H9 (cell line): ENCODE results near the gene BRSK2. TPM values are rescaled to one million over a fixed set of nuclear protein-coding genes. Genes with fewer than 3 reads are reported as not detected.

Experiments
- DNase-seq: peaks from one replicate; pipeline ENCODE4 v3.0.0-alpha.2; 2017
- H2AFZ ChIP-seq: one replicate; pipeline ENCODE4 v1.6.1; 2013; ENCODE audit warnings: mild to moderate bottlenecking, low read length, control low read depth, moderate library complexity
- H2AK5ac ChIP-seq: 2 replicates; pipeline ENCODE4 v1.6.1; 2013; ENCODE audit warnings: low read length, control low read depth, mixed read lengths; ENCODE audit not compliant: insufficient read length
- H2BK120ac ChIP-seq: one replicate; pipeline ENCODE4 v1.6.1; 2013; ENCODE audit warnings: low read depth, mild to moderate bottlenecking, low read length, control low read depth, inconsistent platforms; ENCODE audit not compliant: poor library complexity, severe bottlenecking
- H2BK12ac ChIP-seq: 2 replicates; pipeline ENCODE4 v1.6.1; 2013; ENCODE audit warnings: low read length, control low read depth, mixed read lengths, low read depth; ENCODE audit not compliant: insufficient read length
- H2BK15ac ChIP-seq: 2 replicates; pipeline ENCODE4 v1.6.1; 2013; ENCODE audit warnings: low read depth, low read length, control low read depth
- H2BK20ac ChIP-seq: one replicate; pipeline ENCODE4 v1.6.1; 2013; ENCODE audit warnings: low read depth, mild to moderate bottlenecking, low read length, control low read depth, inconsistent platforms; ENCODE audit not compliant: poor library complexity, severe bottlenecking
- H2BK5ac ChIP-seq: 2 replicates; pipeline ENCODE4 v1.6.1; 2013; ENCODE audit warnings: low read length, control low read depth, mixed read lengths; ENCODE audit not compliant: insufficient read length
- H3K14ac ChIP-seq: 2 replicates; pipeline ENCODE4 v1.6.1; 2013; ENCODE audit warnings: low read length, control low read depth; ENCODE audit not compliant: insufficient read depth
- H3K18ac ChIP-seq: 2 replicates; pipeline ENCODE4 v1.6.1; 2013; ENCODE audit warnings: low read depth, mild to moderate bottlenecking, mixed read lengths, low read length, control low read depth; ENCODE audit not compliant: insufficient read length
- H3K23ac ChIP-seq: 2 replicates; pipeline ENCODE4 v1.6.1; 2013; ENCODE audit warnings: low read length, control low read depth, mixed read lengths, low read depth; ENCODE audit not compliant: insufficient read length
- H3K23me2 ChIP-seq: 2 replicates; pipeline ENCODE4 v1.6.1; 2013; ENCODE audit warnings: low read depth, mild to moderate bottlenecking, mixed read lengths, low read length, control low read depth; ENCODE audit not compliant: insufficient read length, poor library complexity, severe bottlenecking
- H3K27ac ChIP-seq: 2 replicates; pipeline ENCODE4 v1.5.1; 2013; ENCODE audit warnings: low read length, control low read depth, mixed read lengths, low read depth; ENCODE audit not compliant: insufficient read length
- H3K27me3 ChIP-seq: 2 replicates; pipeline ENCODE4 v1.6.1; 2013; ENCODE audit warnings: low read length, control low read depth, inconsistent platforms; ENCODE audit not compliant: insufficient read depth
- H3K4ac ChIP-seq: 2 replicates; pipeline ENCODE4 v1.6.1; 2013; ENCODE audit warnings: low read depth, mild to moderate bottlenecking, control low read depth, inconsistent platforms, low read length, moderate library complexity
- H3K4me1 ChIP-seq: 2 replicates; pipeline ENCODE4 v1.6.1; 2013; ENCODE audit warnings: low read length, control low read depth, inconsistent platforms; ENCODE audit not compliant: insufficient read depth
- H3K4me2 ChIP-seq: 2 replicates; pipeline ENCODE4 v1.6.1; 2013; ENCODE audit warnings: low read length, control low read depth, mixed read lengths; ENCODE audit not compliant: insufficient read length, insufficient read depth
- H3K56ac ChIP-seq: 2 replicates; pipeline ENCODE4 v1.6.1; 2013; ENCODE audit warnings: low read depth, mild to moderate bottlenecking, mixed read lengths, low read length, control low read depth; ENCODE audit not compliant: insufficient read length
- H3K79me1 ChIP-seq: 2 replicates; pipeline ENCODE4 v1.6.1; 2013; ENCODE audit warnings: low read depth, mild to moderate bottlenecking, moderate library complexity, low read length, control low read depth, inconsistent platforms; ENCODE audit not compliant: insufficient read depth, poor library complexity, severe bottlenecking
- H3K79me2 ChIP-seq: 2 replicates; pipeline ENCODE4 v1.6.1; 2013; ENCODE audit warnings: low read length, control low read depth, inconsistent platforms; ENCODE audit not compliant: insufficient read depth
- H3K9ac ChIP-seq: 2 replicates; pipeline ENCODE4 v1.6.1; 2013; ENCODE audit warnings: low read length, control low read depth, mixed read lengths; ENCODE audit not compliant: insufficient read length; ENCODE audit errors: extremely low read depth
- H3K9me3 ChIP-seq: one replicate; pipeline ENCODE4 v1.6.1; 2013; ENCODE audit warnings: low read depth, low read length, inconsistent platforms; ENCODE audit not compliant: control insufficient read depth
- H3T11ph ChIP-seq: one replicate; pipeline ENCODE4 v1.6.1; 2013; ENCODE audit warnings: mild to moderate bottlenecking, low read length, control low read depth, inconsistent platforms
- H4K20me1 ChIP-seq: one replicate; pipeline ENCODE4 v1.6.1; 2013; ENCODE audit not compliant: control insufficient read depth, insufficient read length, insufficient read depth
- H4K5ac ChIP-seq: 2 replicates; pipeline ENCODE4 v1.6.1; 2013; ENCODE audit warnings: low read depth, mild to moderate bottlenecking, mixed read lengths, low read length, control low read depth; ENCODE audit not compliant: insufficient read length
- H4K8ac ChIP-seq: replicated peaks from 2 replicates; pipeline ENCODE4 v1.6.1; 2013; ENCODE audit warnings: low read length, control low read depth, mixed read lengths, low read depth; ENCODE audit not compliant: insufficient read length
- H4K91ac ChIP-seq: 2 replicates; pipeline ENCODE4 v1.6.1; 2013; ENCODE audit warnings: low read depth, mild to moderate bottlenecking, moderate library complexity, mixed read lengths, low read length, control low read depth; ENCODE audit not compliant: insufficient read length
- H3K27ac Mint-ChIP-seq, 3 experiments: 2 replicates in 2 of 3; 3 replicates in 1 of 3; pipeline ENCODE4 v1.8.0; 2020 to 2021; ENCODE audit warnings: mixed read lengths in 3 of 3, mild to moderate bottlenecking in 1 of 3, moderate library complexity in 1 of 3
- H3K27me3 Mint-ChIP-seq: 2 replicates; pipeline ENCODE4 v1.8.0; 2021; ENCODE audit warnings: low read depth, mild to moderate bottlenecking, moderate library complexity, mixed read lengths
- H3K36me3 Mint-ChIP-seq, 3 experiments: 2 replicates in 2 of 3; 3 replicates in 1 of 3; pipeline ENCODE4 v1.8.0; 2020 to 2021; ENCODE audit warnings: low read depth in 3 of 3, mixed read lengths in 3 of 3; ENCODE audit not compliant: insufficient read depth in 1 of 3
- H3K4me1 Mint-ChIP-seq, 2 experiments: 2 replicates each; pipeline ENCODE4 v1.8.0; 2020; ENCODE audit warnings: mixed read lengths in 2 of 2
- H3K4me3 Mint-ChIP-seq, 2 experiments: 2 replicates in 1 of 2; 3 replicates in 1 of 2; pipeline ENCODE4 v1.8.0; 2020 to 2021; ENCODE audit warnings: mild to moderate bottlenecking in 2 of 2, mixed read lengths in 2 of 2, moderate library complexity in 1 of 2
- H3K9me3 Mint-ChIP-seq, 2 experiments: 2 replicates in 1 of 2; 3 replicates in 1 of 2; pipeline ENCODE4 v1.8.0; 2020; ENCODE audit warnings: mild to moderate bottlenecking in 2 of 2, mixed read lengths in 2 of 2, moderate library complexity in 1 of 2
- CTCF ChIP-seq: fragments of 200-600 bp; sonication (generic); conservative IDR thresholded peaks from 3 replicates; pipeline ENCODE4 v1.8.0; 2021; ENCODE audit warnings: antibody characterized with exemption, mild to moderate bottlenecking
- WGBS: extraction: QIAGEN DNeasy Blood & Tissue Kit; methylation state at CpG from one replicate; pipeline ENCODE4 v1.1.7; 2013; ENCODE audit warnings: missing lambda C conversion rate, low lambda C conversion rate, mixed read lengths; ENCODE audit not compliant: insufficient read length; ENCODE audit errors: extremely low coverage; 5-methylcytosine and 5-hydroxymethylcytosine counted together
- total RNA-seq: library from RNA; stranded (reverse); gene quantifications from 2 replicates; pipeline ENCODE4 v1.2.1, GENCODE V29; 2021

BRSK2 gene
- total RNA-seq, 1 experiment from 2014 or later = 28.4 TPM

GRCh38 chr11:1397146-1397861, 7.6 kb downstream of the BRSK2 start:
- Histone ChIP-seq H3K9me3 (no peaks in the 10 kb centered on the region), H4K5ac (no peak overlapping the region), H3K9ac (no peak overlapping the region), H2BK15ac (no peak overlapping the region), H3K27ac (no peak overlapping the region), H4K8ac (no peak overlapping the region), H2BK20ac (no peak overlapping the region), H2AFZ (no peak overlapping the region), H2BK120ac (no peak overlapping the region), H3K56ac (no peak overlapping the region), H4K91ac (no peak overlapping the region), H3K79me2 (peaks cover 16% of the 10 kb centered on the region; the same call in 1 of the 2 replicates), H3K4me1 (no peaks in the 10 kb centered on the region), H4K20me1 (no peaks in the 10 kb centered on the region), H3K27me3 (no peaks in the 10 kb centered on the region), H3T11ph (no peak overlapping the region), H3K18ac (no peak overlapping the region), H3K23me2 (no peaks in the 10 kb centered on the region), H2BK5ac (no peak overlapping the region), H3K4me2 (no peak overlapping the region), H3K4ac (no peak overlapping the region), H3K14ac (no peak overlapping the region; the same call in 1 of the 2 replicates), H2BK12ac (no peak overlapping the region), H2AK5ac (no peak overlapping the region), H3K79me1 (peaks cover 9% of the 10 kb centered on the region), H3K23ac (no peak overlapping the region)
- no peak for TF ChIP-seq CTCF
- Mint-ChIP-seq H3K4me3 (no peak overlapping the region), H3K27me3 (peaks cover 2% of the 10 kb centered on the region; the same call in 1 of the 2 replicates), H3K36me3 (peaks cover 5 to 9% (median 7%) of the 10 kb centered on the region in 3 experiments; a peak in 4 of 7 replicates), H3K4me1 (peaks cover 4 to 5% of the 10 kb centered on the region in 2 experiments; a peak in 3 of 4 replicates), H3K9me3 (peaks cover 0 to 4% of the 10 kb centered on the region in 2 experiments; a peak in 2 of 5 replicates), H3K27ac (no peak overlapping the region)
- no peak for DNase-seq
- no CpG with 5 or more reads among the region's 19 CpGs for WGBS
